ENCODE data around the gene ATP1A2. TPM values are rescaled to one million over a fixed set of nuclear protein-coding genes. Genes with fewer than 3 reads are reported as not detected.

Gene ATP1A2
- total and polyA plus RNA-seq, 2 of the 8 experiments (the other 6 are each of a cell fraction or from before 2014, with no cell fraction given): 39.7 to 40.8 TPM

DNA sequence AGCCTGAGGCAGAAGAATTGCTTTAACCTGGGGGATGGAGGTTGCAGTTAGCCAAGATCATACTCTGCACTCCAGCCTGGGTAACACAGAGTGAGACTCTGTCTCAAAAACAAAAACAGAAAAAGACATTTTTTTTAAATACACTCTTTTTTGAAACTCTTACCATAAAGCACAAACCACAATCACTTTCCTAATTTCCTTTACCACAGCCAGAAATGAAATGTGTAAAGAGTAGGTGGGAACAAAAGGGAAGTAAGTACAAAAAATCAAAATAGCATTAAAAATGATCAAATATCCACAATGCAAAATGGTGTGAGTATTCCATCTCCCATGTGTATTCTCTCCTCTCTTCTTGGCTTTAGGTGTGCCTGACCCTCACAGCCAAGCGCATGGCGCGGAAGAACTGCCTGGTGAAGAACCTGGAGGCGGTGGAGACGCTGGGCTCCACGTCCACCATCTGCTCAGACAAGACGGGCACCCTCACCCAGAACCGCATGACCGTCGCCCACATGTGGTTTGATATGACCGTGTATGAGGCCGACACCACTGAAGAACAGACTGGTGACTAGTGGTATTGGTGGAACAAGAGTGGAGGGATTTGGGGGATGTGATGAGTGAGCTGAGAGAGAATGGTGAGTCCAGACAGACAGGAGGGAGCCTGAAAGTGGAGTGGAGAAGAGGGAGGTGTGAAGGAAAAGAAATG is 50.8 kb downstream of the ATP1A2 start:
- Histone ChIP-seq H3K4me1 (replicated peaks in 1 of 4; ENCODE audit: control insufficient read depth in 3 of 4, insufficient read depth in 4 of 4, low read length in 3 of 4) (peaks cover 4 to 19% (median 16%) of the 10 kb centered on the region in 4 experiments; a peak in 5 of 7 replicates), H2AFZ (ENCODE audit: low read length) (no peak overlapping the region), H4K91ac (replicated peaks; ENCODE audit: insufficient read length, low read length) (peak overlapping the region; percentile 76), H3K79me1 (ENCODE audit: low read depth, low read length) (no peaks in the 10 kb centered on the region), H3K18ac (ENCODE audit: extremely low read depth, low read length) (no peak overlapping the region), H3K9ac (replicated peaks in 1 of 4; ENCODE audit: extremely low read depth in 1 of 4, low read depth in 3 of 4, low read length in 3 of 4) (no peak overlapping the region), H4K20me1 (replicated peaks in 1 of 2; ENCODE audit: control insufficient read depth in 1 of 2, insufficient read depth in 2 of 2, low read length in 2 of 2) (no peaks in the 10 kb centered on the region), H3K9me3 (ENCODE audit: insufficient read depth in 2 of 2, low read depth in 1 of 2, low read length in 1 of 2) (no peaks in the 10 kb centered on the region), H3K4ac (replicated peaks; ENCODE audit: insufficient read length, low read depth, low read length) (no peak overlapping the region), H2AK5ac (ENCODE audit: low read depth, low read length) (peak overlapping the region; percentile 17; the same call in 1 of the 2 replicates), H3K4me3 (ENCODE audit: extremely low read depth in 1 of 4, insufficient read depth in 2 of 4, low read depth in 3 of 4, low read length in 4 of 4) (no peak overlapping the region), H3K23ac (ENCODE audit: insufficient read length) (no peak overlapping the region), H2BK12ac (ENCODE audit: low read depth, low read length) (peak overlapping the region; percentile 86; the same call in 1 of the 2 replicates), H4K8ac (ENCODE audit: extremely low read depth, insufficient read depth, low read length) (no peak overlapping the region), H3K14ac (ENCODE audit: insufficient read length) (no peak overlapping the region), H2BK120ac (replicated peaks; ENCODE audit: low read depth, low read length) (no peak overlapping the region), H3K36me3 (ENCODE audit: control insufficient read depth in 2 of 4, insufficient read depth in 4 of 4, low read length in 3 of 4) (no peaks in the 10 kb centered on the region), H3K27ac (ENCODE audit: low read depth, low read length) (no peak overlapping the region), H2BK5ac (ENCODE audit: low read depth, low read length) (peak overlapping the region; percentile 87; the same call in 1 of the 2 replicates), H3K56ac (replicated peaks; ENCODE audit: insufficient read length, low read depth, low read length) (no peak overlapping the region), H4K5ac (ENCODE audit: insufficient read length, low read depth, low read length) (no peak overlapping the region), H3K27me3 (replicated peaks in 1 of 4; ENCODE audit: control insufficient read depth in 3 of 4, extremely low read depth in 1 of 4, insufficient read depth in 3 of 4, low read length in 3 of 4) (peaks cover 0 to under 1% (median 0%) of the 10 kb centered on the region in 4 experiments; a peak in 1 of 7 replicates), H3K23me2 (ENCODE audit: low read depth, low read length) (peaks cover 3% of the 10 kb centered on the region; the same call in 1 of the 2 replicates), H3K4me2 (ENCODE audit: insufficient read depth in 1 of 2, low read depth in 2 of 2, low read length in 2 of 2) (no peak overlapping the region), H2BK15ac (ENCODE audit: low read length) (peak overlapping the region; percentile 96), H2BK20ac (ENCODE audit: low read length) (peak overlapping the region; percentile 56), H3K79me2 (ENCODE audit: control insufficient read depth in 1 of 2, insufficient read depth in 2 of 2, low read length in 2 of 2) (no peaks in the 10 kb centered on the region)
- FAIRE-seq (no peak), DNase-seq (ENCODE audit: low read depth in 1 of 2, low spot score in 2 of 2) (no peak)
- POLR2A ChIA-PET (ENCODE audit: partially characterized antibody): interaction anchor here (0.7 to 11.8 kb wide), 6 partner anchors 15 to 96 kb away, joined by 3 to 107 read pairs (median 4); partner anchors contain the start of genes DCAF8 and PEA15
- 90% methylated on average over 12 of the region's 12 CpGs; no CpG with 5 or more reads in 1 of the 2 experiments for WGBS, 2 experiments (ENCODE audit: extremely low coverage in 1 of 2, insufficient coverage in 1 of 2, insufficient read length in 1 of 2, insufficient replicate concordance in 2 of 2, low coverage in 1 of 2, low lambda C conversion rate in 2 of 2, missing lambda C conversion rate in 1 of 2)
- CTCF ChIA-PET (ENCODE audit: partially characterized antibody): interaction anchor here (0.6 to 18.4 kb wide), 20 partner anchors 7 to 150 kb away, joined by 3 to 257 read pairs (median 5); partner anchors contain the start of genes ATP1A4, CASQ1, KCNJ9 and PEA15
- no peak for TF ChIP-seq SIX5 (IDR thresholded peaks at IDR 0.05; ENCODE audit: low read depth, low read length)
- no peak for TF ChIP-seq KDM5A (IDR thresholded peaks at IDR 0.05; ENCODE audit: low read length)
- TF ChIP-seq SP4 (IDR thresholded peaks at IDR 0.05; ENCODE audit: low read length): no peak
- TF ChIP-seq, protein P1, sequence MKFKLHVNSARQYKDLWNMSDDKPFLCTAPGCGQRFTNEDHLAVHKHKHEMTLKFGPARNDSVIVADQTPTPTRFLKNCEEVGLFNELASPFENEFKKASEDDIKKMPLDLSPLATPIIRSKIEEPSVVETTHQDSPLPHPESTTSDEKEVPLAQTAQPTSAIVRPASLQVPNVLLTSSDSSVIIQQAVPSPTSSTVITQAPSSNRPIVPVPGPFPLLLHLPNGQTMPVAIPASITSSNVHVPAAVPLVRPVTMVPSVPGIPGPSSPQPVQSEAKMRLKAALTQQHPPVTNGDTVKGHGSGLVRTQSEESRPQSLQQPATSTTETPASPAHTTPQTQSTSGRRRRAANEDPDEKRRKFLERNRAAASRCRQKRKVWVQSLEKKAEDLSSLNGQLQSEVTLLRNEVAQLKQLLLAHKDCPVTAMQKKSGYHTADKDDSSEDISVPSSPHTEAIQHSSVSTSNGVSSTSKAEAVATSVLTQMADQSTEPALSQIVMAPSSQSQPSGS (IDR thresholded peaks at IDR 0.05; ENCODE audit: low read length): no peak
- TF ChIP-seq CBX8 (IDR thresholded peaks at IDR 0.05; ENCODE audit: borderline replicate concordance, low read depth, low read length): no peak
- no peak for TF ChIP-seq RAD21 (IDR thresholded peaks at IDR 0.05 in 1 of 2, conservative IDR thresholded peaks at IDR 0.05 in 1 of 2; ENCODE audit: low read depth in 2 of 2, low read length in 2 of 2)
